ENCODE data around the gene GLT8D2. TPM values are rescaled to one million over a fixed set of nuclear protein-coding genes. Genes with fewer than 3 reads are reported as not detected.
A peak's percentile ranks its signal among the peaks of the same experiment; 100 is the strongest.

GLT8D2 gene
- total and polyA plus RNA-seq, 2 of the 13 experiments (the other 11 are each of a cell fraction or from before 2014, with no cell fraction given), result not detected

DNA sequence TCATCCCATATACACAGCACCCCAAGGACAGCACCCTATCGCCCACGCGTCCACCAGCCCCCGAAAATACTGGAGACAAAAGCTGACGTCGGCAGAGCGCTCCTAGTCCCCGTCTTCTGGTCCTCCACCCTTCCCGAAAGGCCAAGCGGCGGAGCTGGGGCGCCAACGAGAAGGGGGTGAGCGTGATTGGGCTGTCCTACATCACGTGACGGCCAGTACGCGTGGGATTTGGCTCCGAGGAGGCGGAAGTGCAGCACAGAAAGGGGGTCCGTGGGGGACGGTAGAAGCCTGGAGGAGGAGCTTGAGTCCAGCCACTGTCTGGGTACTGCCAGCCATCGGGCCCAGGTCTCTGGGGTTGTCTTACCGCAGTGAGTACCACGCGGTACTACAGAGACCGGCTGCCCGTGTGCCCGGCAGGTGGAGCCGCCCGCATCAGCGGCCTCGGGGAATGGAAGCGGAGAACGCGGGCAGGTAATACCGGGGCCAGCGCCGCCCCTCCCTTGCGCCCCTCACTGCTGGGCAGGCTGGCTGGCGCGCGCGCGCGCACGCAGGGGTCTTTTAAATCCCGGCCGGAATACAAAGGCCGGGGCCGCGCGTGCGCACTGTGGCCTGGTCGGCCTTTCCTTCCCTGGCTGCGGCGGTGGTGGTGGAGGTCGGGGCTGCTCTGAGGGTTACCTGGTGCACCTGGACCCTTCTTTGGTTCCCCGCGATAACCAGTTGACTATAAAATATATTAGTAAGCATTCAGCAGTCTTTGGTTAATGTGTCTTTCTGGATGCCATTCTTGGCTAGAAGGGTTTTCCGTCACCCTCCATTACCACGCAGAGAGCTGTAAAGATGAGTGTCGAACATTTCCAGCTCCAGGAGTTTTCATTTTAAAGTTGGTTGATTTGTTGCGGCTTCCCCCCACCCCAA, 84.1 kb downstream of the GLT8D2 start, which contains the start of gene TDG (continued):
- TF ChIP-seq ARID2 (CRISPR knock-in tag; IDR thresholded peaks at IDR 0.05; ENCODE audit: borderline replicate concordance) (peak; percentile 88), ZNF234 (CRISPR knock-in tag; conservative IDR thresholded peaks at IDR 0.05) (no peak), ZNF574 (CRISPR knock-in tag; IDR thresholded peaks at IDR 0.05) (peak; percentile 99), ZNF670 (CRISPR knock-in tag; IDR thresholded peaks at IDR 0.05; ENCODE audit: borderline replicate concordance) (peak; percentile 94; the same call in 1 of the 2 replicates), ZSCAN9 (CRISPR knock-in tag; IDR thresholded peaks at IDR 0.05; ENCODE audit: borderline replicate concordance) (no peak), HDAC1 (CRISPR knock-in tag; IDR thresholded peaks at IDR 0.05) (peak; percentile 96), PBX2 (CRISPR knock-in tag; IDR thresholded peaks at IDR 0.05) (no peak), KLF12 (CRISPR knock-in tag; IDR thresholded peaks at IDR 0.05; ENCODE audit: borderline replicate concordance) (peak; percentile 71; the same call in 1 of the 2 replicates), TRIM24 (CRISPR knock-in tag; IDR thresholded peaks at IDR 0.05) (no peak), HOXA7 (CRISPR knock-in tag; IDR thresholded peaks at IDR 0.05) (0 out of 2 replicates have a peak, but pooled peaks have one; percentile 48), MED13 (CRISPR knock-in tag; IDR thresholded peaks at IDR 0.05) (no peak), ATF7-NPFF (CRISPR knock-in tag; IDR thresholded peaks at IDR 0.05; ENCODE audit: low read depth) (0 out of 2 replicates have a peak, but pooled peaks have one; percentile 35), ZNF709 (CRISPR knock-in tag; IDR thresholded peaks at IDR 0.05) (no peak; the same call in 1 of the 2 replicates), ZNF552 (CRISPR knock-in tag; IDR thresholded peaks at IDR 0.05; ENCODE audit: borderline replicate concordance) (peak; percentile 34; the same call in 1 of the 2 replicates), BRD4 (CRISPR knock-in tag; IDR thresholded peaks at IDR 0.05) (peak; percentile 74), RBFOX2 (IDR thresholded peaks at IDR 0.05; ENCODE audit: low read depth, low read length) (peak; percentile 97), SNAPC2 (CRISPR knock-in tag; IDR thresholded peaks at IDR 0.05) (peak; percentile 70; the same call in 1 of the 2 replicates)
- TF ChIP-seq, protein P1, sequence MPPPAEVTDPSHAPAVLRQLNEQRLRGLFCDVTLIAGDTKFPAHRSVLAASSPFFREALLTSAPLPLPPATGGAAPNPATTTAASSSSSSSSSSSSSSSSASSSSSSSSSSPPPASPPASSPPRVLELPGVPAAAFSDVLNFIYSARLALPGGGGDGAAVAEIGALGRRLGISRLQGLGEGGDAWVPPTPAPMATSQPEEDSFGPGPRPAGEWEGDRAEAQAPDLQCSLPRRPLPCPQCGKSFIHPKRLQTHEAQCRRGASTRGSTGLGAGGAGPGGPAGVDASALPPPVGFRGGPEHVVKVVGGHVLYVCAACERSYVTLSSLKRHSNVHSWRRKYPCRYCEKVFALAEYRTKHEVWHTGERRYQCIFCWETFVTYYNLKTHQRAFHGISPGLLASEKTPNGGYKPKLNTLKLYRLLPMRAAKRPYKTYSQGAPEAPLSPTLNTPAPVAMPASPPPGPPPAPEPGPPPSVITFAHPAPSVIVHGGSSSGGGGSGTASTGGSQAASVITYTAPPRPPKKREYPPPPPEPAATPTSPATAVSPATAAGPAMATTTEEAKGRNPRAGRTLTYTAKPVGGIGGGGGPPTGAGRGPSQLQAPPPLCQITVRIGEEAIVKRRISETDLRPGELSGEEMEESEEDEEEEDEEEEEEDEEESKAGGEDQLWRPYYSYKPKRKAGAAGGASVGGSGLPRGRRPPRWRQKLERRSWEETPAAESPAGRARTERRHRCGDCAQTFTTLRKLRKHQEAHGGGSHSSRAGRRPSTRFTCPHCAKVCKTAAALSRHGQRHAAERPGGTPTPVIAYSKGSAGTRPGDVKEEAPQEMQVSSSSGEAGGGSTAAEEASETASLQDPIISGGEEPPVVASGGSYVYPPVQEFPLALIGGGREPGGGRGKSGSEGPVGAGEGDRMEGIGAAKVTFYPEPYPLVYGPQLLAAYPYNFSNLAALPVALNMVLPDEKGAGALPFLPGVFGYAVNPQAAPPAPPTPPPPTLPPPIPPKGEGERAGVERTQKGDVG (CRISPR knock-in tag; IDR thresholded peaks at IDR 0.05; ENCODE audit: borderline replicate concordance), result no peak
- TF ChIP-seq, protein P2, sequence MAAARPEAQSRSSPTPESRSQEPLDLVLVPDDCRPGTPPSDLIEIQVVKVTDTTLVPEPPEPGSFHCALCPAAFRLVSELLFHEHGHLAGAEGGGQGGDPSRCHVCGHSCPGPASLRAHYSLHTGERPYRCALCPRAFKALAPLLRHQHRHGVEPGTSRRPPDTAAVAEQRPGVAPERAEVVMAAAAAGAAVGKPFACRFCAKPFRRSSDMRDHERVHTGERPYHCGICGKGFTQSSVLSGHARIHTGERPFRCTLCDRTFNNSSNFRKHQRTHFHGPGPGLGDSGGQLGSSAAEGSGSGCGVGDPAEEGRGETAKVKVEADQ (CRISPR knock-in tag; IDR thresholded peaks at IDR 0.05; ENCODE audit: borderline replicate concordance), result 0 out of 2 replicates have a peak, but pooled peaks have one; percentile 73
- TF ChIP-seq, protein P3, sequence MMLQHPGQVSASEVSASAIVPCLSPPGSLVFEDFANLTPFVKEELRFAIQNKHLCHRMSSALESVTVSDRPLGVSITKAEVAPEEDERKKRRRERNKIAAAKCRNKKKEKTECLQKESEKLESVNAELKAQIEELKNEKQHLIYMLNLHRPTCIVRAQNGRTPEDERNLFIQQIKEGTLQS (CRISPR knock-in tag; IDR thresholded peaks at IDR 0.05), result no peak
